ENCODE data around the gene BEND7.
A peak's percentile ranks its signal among the peaks of the same experiment; 100 is the strongest.
"Not testable (repeated sequence)": the region's sequence is repeated elsewhere in the genome, so short reads cannot be mapped to it uniquely, and the experiment has no call there.

The BEND7 gene

DNA sequence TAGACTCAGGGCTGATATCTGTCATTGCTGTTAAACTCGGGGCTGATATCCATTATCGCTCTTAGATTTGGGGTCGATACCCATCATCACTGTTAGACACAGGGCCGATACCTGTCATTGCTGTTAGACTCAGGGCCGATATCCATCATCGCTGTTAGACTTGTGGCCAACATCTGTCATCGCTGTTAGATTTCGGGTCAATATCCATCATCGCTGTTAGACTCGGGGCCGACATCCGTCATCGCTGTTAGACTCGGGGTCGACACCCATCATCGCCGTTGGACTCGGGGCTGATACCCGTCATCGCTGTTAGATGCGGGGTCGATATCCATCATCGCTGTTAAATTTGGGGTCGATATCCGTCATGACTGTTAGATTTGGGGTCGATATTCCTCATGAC lies 54.8 kb downstream of the BEND7 start:
- DNase-seq: no peak

DNA sequence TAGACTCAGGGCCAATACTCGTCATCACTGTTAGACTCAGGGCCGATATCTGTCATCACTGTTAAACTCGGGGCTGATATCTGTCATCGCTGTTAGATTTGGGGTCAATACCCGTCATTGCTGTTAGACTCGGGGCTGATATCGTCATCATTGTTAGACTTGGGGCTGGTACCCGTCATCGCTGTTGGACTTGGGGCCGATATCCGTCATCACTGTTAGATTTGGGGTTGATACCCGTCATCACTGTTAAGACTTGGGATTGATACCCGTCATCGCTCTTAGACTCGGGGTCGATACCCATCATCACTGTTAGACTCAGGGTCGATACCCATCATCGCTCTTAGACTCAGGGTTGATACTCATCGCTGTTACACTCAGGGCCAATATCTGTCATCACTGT lies 56.5 kb downstream of the BEND7 start:
- no peak for DNase-seq

DNA sequence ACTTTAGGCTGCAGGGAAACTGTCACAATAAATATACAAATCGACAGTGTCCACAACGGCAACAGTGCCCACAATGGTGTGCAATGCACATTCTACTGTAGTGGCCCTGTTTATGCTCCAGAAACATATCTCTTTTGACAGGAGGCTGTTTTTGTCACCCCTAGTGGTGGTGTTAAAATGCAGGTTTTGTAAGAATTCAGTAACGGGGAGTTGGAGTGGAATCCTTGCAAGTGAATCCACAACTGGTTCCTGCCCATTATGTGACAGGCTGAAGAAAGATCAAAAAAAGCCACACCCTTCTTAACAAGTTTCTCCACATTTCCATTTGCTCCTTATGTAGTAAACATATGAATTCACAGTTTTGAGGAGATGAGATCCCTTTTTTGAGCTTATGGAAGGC lies 58.5 kb downstream of the BEND7 start:
- no peak for DNase-seq

DNA sequence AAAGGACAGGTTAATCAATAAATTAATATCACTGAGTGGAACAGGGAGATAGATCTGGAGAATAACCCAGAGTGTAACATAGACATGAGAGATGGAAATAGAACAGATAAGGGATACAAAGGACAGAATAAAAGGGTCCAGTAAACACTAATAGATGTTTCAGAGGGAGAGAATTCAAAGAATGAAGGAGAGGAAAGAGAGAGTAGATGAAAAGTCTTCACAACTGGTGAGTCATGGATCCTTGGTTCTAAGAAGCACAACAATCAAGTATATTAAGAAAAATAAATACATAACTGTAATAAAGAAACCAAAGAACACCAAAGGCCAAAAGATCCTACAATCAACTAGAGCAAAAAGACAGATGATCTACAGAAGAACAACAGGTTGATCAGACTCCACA lies 66.3 kb downstream of the BEND7 start:
- no peak for DNase-seq

DNA sequence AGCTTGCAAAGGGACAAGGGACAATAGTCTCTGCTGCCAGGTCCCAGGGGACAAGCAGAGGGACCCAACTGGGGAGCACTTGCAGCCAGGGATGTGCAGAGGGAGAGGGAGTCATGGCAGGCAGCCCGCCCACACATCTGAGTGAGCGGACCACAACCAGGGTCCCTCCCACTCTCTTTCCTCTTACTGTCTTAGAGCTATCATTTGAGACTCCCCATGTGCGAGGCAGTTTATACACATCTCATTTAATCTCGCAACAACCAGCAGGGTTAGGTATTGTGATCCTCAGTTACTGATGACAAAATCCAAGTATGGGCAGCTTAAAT lies 70.2 kb downstream of the BEND7 start:
- no peak for DNase-seq

DNA sequence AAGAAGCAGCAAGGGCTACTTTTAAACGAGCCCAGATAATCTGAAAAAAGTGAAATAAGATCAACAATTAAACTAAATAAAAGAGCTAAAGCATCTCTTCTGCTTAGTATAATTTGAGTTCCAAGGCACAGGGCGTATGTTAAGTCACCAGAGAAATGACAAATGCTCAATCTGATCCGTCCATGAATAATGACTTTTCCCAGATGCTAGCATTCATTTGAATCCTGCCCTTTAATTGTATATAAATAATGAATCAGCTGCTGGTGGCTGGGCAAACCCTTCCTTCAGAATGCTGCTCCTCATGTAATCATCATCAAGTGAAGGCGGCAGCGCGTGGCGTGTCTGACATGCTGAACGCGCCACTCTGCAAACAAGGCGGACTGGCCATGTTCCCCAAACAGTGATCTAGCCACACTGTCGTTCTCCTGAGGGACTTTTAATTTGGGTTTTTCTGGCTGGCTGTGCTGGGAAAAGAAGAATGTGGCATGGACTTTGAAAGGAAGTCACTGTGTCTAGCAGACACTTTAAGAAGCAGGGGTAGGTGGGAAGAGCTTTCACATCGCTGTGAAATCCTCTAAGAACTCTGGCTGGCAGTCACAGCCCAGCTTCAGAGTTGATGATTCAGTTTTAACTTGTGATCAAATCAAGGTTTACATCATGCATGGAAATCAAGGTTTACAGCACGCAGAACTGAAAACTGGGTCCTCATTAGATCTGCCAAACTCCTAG lies 70.7 kb downstream of the BEND7 start:
- DNase-seq: no peak

DNA sequence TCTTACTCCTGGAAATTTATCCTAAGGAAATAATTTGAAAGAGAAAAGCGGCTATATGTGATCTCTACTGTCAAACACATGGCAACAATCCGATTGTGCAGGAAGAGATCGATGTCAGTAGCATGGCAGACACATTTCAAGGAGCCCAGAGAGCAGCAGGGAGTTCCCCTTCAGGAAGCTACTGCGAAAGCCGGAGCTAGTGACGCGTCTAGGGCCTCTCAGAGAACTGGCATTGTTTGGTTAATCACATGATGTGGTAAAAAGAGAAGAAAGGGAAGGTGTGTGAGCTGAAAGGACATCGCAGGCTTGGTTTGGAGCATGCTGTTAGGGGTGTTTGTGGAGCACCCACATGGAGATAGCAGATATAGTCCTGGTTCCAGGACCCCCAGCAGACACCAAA lies 74.9 kb downstream of the BEND7 start:
- DNase-seq: no peak

DNA sequence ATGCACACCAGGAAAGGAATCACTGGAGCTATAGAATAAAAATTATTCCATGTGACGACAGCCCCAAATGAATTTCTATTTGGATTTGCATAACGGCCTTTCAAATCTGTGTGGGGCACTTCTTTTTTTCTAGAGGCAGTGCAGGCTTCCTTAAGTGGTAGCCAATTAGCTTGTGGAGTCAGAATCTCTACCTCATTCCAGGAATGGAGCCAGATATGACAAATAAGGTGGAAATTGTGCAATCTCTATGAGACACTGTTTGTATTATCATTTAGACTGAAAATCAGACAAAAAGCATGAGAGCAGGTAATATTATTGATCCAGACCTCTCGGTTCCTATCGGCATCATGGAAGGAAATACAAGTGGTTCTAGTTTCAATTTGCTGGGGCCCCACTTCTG lies 78.7 kb downstream of the BEND7 start:
- no peak for DNase-seq

DNA sequence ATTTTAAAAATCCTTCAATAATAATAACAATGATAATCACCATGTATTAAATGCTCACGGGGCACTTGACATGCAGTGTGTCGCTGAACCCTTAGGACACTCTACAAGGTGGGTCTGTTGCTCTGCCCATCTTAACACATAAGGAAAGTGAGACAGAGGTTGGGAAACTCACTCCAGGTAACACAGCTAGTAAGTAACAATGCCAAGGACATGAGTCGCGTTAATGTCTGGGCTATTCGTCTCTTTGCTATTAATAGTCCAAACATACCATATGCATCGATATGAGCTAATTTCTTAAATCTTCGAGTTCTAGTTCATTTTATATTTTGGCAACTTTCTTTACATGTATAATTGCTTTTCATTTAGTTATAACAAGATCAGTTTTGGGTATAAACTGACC lies 79.5 kb downstream of the BEND7 start:
- DNase-seq: no peak

DNA sequence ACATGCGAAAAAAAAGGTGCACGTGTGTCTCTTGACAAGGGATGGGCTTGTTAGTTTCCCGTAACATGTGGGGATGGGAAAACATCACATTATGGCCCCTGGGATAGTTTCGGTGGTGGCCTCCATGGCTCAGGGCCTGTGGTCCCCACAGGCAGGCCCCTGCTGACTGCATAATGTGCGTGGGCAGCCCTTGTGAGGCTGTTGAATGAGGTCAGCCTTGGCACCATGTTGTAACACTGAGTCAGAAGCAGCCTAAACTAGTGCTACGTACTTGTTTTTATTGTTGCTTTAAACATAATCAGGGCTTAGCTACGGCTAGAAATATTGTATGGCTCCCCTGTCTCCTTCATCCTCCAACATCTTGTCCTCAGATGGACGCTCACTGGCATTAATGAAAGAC lies 80.6 kb downstream of the BEND7 start:
- no peak for DNase-seq

DNA sequence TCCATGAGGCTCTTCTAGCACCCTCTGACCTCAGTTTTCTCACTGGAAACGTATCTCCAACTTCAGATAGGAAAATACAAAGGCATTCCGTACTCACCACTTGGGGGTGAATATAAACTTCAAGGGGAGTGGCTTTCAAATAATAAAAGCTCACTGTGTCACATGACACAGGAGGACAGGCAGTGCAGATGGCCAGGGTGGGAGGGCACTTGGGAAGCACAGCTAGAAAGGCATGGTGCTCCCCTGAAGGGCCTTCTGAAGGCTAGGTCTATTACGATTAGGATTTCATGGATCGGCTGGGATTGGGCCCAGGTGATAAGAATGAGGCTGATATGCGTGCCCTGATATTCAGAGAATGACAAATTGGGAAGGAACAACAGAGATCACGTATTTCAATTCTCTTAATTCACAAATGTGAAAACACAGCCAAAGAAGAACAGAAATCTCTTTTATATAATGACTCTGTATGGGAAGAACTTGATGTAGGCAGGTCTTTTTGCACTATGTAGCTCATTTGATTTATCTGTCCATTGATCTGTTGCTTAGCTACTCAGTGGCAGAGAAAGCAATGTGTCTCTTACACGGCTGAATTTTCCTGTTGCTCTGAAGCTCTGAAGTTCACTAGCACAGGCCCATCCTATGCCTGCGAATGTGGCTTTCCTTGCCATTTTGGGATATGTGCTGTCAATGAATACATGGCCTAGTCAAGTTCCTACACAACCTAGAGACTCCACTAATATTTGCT lies 83.0 kb downstream of the BEND7 start:
- DNase-seq: no peak

DNA sequence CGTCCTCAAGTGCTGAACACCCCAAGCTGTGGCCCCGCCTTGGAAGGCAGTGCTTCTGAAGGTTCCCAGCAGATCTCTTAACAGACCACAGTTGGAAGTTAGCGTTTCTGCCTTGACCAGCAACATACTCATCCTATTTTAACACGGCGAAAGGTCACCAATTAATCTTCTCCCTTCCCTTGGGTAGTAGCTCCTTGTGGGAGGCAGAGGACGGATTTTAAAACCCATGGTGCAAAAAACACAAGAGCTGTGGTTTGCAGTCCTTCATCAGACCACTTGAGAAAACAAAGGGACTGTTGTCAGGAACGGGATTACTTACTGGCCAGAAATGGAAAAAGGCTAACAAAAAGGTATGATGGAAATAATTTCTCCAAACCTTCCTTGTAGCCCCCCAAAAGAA lies 87.3 kb downstream of the BEND7 start:
- DNase-seq: no peak

DNA sequence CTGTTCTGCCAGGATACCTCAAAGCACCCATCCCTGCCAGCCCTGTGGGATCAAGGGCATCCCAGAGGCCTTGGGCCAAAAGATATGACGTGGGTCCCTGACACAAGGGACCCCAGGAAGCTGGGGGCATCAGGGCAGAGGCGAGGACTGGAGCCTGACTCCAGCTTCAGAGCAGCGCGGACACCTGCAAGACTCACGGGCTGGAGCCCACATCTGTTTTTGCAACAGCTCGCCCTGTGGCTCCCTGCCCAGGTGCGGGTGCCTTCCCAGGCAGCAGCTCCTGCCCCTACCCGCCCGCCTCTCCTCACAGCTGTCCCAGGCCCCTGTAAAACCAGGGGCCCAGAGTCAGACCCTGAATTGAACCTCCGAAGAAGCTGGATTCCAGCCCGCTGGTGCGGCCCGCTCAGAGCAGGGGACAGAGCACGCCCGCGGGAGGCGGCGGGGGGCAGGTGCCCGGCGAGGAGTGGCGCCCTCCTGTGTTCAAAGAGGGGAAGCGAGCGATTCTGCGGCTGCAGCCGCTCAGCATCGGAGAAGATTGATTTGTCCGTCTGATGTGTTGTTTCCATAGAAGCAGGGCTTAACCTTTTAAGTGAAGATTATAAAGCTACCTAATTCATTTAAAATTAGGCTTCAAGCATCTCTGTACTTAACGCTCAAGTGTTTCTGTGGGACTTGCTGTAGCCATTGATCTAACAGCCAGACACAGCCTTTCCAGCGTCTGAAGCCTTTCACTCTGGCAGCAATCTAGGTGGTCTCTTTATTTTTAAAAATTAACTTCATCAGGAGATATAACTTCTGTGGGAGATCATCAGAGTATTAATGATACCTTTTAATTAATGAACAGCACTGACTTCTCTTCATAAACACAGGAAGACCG lies 88.4 kb downstream of the BEND7 start:
- peak; percentile 35 for DNase-seq

DNA sequence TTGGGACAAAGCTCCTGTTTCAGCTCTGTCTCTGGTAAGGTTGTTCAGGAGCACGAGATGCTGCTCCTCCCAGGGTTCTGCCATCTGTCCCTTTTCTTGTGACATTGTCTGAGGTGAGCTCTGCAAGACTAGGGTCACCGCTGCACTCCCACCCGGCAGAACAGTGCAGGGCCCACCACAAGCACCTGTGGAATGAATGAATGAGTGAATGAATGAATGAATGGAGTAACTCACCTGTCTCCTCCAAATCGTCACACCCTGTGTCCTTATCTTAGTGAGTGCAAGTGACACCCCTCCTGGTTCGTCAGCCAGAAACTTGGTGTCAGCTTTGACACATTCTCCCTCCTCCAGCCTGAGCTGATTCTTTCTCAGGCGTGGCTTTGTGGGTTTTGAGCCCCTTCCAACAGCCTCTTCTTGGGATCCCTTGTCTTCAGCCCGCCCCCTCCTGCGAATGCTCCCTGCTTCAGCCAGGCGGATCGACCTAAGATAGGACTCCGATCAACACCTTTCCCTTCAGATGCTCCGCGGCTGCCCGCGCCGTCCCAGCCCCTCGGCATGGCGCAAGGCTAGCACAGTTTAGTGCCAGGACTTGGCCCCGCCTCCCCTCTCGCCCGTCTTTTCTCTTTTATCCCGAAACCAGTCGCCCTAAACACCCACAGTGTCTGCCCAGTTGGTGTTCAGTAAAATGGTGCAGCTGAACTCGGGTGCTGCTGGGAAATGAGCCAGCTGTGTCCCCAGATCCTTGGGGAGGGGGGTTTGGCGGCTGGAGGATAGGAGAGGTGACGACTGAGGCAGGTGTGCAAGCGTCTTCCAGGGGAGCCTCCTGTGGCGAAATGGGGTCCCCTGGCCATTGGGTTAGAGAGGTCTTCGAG lies 89.3 kb downstream of the BEND7 start:
- no peak for DNase-seq

DNA sequence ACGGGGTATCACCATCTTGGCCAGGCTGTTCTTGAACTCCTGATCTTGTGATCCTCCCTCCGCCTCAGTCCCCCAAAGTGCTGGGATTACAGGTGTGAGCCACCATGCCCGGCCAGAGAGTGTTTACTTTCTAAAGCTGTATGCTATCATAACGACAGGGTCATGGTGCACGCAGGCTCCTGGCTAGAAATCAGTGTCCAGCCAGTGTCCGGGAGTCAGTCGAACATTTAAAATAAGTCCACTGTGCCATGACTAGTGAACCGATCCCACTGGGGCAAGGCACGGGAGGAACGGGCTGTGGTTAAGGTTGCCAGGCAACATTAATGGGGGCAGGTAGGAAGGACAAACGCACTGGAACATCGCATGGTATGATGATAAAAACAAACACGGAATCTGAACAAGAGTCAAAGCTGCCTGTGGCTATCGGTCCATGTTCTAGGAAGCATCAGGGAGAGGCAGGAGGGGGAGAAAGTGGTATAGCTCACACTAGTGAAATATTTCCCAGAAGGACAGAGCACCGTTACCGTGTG lies 91.7 kb downstream of the BEND7 start:
- no peak for DNase-seq

DNA sequence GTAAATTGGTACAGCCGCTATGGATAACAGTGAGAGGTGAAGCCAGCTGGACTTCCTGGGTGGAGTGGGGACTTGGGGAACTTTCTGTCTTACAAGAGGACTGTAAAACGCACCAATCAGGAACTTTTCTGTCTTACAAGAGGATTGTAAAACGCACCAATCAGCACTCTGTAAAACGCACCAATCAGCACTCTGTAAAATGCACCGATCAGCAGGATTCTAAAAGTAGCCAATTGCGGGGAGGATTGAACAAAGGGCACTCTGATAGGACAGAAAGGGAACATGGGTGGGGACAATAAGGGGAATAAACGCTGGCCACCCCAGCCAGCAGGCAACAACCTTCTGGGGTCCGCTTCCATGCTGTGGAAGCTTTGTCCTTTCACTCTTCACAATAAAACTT lies 100.9 kb downstream of the BEND7 start:
- DNase-seq: not testable (repeated sequence)

DNA sequence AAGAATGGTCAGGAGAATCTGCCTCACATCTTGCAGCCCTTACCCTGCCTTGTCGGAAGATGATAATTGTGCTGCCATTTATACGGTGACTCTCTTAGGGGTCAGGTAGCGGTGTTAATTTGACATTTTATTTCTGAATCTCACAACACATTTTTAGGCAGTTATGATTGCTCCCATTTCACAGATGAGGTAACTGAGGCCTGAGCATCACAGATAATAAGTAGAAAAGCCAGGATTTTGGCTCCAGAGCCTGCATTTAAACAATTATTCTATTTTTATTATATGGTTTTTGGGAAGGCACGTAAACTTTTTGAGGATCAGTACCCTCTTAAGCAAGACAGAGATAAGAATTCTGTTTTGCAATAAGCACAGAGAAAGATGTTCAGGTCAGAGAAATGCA lies 103.4 kb downstream of the BEND7 start:
- no peak for DNase-seq

DNA sequence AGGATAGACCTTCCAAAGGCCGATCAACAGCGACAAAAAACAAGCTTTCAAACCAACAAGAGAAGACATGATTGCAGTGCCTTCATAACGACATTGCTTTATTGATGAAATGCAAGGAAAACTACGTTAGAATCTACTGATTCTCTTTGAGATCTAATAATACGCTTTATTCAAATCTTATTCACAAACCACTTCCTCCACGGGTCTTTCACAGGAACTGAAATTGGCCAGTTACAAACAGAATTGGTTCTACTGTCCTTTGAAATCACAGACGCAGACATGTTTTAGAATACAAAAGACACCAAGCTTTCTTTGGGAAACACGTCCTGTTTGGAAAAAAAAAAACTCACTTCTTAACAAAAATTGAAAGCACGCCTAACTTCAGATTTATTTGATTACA lies 106.0 kb downstream of the BEND7 start:
- no peak for DNase-seq

DNA sequence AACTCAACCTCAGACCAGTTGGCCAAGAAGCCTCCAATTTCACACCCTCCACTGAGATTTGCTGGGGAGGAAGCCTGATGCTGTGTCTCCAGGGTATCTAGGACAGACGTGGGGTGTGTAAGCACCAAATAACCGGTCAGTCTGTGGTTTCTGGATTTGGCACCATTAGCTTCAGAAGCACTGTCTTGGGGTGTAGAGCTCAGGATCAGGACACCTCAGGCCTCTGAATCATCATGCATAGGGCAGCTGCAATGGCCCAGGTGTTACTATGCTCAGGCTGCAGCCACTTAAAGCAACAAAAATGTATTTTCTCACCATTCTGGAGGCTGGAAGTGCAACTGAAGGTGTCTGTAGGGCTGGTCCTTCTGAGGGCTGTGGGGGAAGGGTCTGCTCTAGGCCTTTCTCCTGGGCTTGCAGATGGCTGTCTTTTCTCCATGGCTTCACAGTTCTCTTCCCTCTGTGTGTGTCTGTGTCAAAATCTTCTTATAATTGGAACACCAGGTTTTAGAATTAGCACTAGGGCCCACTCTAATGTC lies 107.4 kb downstream of the BEND7 start:
- DNase-seq: no peak

DNA sequence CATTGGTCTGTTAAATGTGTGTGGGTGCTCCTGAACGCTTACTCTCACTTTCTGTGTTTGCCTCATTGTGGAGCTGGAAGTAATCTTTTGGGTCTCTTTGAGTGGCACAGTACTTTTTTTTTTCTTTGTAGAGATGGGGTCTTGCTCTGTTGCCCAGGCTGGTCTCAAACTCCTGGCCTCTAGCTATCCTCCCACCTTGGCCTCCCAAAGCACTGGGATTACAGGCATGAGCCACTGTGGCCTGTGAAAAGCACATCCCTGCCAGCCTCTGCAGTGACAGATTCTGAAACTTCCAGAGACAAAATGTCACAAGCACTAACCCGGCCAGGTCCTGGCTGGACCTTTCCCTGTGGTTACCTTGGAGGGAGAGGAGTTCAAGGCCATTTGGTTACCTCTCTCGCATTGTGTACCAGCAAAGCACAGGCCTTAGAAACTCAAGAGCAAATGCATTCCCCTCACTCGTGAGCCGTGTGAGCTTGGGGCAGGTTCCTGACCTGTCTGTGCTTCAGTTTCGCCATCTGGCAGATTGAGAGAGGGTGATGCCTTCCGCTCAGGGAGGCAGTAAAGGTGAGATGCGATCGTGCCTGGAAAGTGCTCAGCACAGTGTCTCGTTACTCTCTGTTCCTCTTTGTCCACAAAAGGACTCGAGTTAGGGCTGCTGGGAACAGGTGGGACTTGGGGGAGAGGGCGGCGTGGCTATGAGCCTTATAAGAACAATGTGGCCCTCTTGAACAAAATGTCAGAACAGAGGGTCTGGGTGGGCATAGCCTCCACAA lies 108.1 kb downstream of the BEND7 start:
- DNase-seq: no peak

DNA sequence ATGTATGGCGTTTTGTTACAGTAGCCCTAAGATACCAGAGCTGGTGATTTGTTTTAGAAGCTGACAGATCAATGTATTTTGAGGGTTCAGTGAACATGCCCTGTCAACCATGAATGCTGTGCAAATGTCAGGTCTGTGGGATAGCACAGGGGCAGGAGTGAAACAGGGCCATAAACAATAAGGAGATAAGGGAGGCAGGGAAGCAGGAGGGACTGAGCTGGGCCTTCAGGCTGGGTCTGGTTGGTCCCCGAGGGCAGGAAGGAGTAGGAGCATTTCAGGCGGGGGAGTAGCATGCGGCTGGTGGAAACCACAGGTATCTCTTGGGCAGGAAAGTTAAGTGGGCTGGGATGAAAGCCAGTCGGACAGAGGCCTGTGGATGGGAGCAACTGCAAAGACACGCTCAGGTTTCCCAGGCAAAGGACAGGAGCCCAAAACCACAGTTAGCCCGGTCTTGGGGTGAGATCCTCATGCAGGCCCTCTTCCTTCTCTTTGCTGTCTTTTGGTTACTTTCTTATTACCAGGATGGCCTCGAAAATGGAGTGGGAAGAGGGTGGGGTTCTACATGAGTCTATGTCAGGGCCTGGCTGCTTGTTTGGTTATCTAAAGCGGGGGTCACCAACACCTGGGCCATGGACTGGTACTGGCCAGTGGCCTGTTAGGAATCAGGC lies 111.2 kb downstream of the BEND7 start:
- DNase-seq: no peak

All from effector CD8-positive, alpha-beta T cell (primary cell).